MM.1S (cell line): ENCODE data around the gene KDM4C.

Source experiments
- DNase-seq: peaks from one replicate; pipeline ENCODE4 v3.0.0-alpha.2; 2015
- H2AFZ ChIP-seq: fragments of 300-600 bp; sonication (generic); 2 replicates; pipeline ENCODE4 v1.6.0; 2016; ENCODE audit warnings: antibody characterized with exemption, low read length
- H3F3A ChIP-seq: fragments of 300-600 bp; sonication (generic); 2 replicates; pipeline ENCODE4 v1.6.1; 2016; ENCODE audit warnings: mild to moderate bottlenecking, antibody characterized with exemption, low read length, moderate library complexity, mixed read lengths; ENCODE audit not compliant: insufficient read depth
- H3K27ac ChIP-seq: fragments of 300-600 bp; sonication (generic); 2 replicates; pipeline ENCODE4 v1.5.1; 2016; ENCODE audit warnings: mild to moderate bottlenecking, low read length
- H3K27me3 ChIP-seq: fragments of 300-600 bp; sonication (generic); replicated peaks from 2 replicates; pipeline ENCODE4 v1.6.0; 2016; ENCODE audit warnings: low read length; ENCODE audit not compliant: insufficient read depth
- H3K36me3 ChIP-seq: fragments of 300-600 bp; sonication (generic); replicated peaks from 2 replicates; pipeline ENCODE4 v1.6.1; 2016; ENCODE audit warnings: mild to moderate bottlenecking, low read length, mixed read lengths; ENCODE audit not compliant: insufficient read depth
- H3K4me1 ChIP-seq: fragments of 300-600 bp; sonication (generic); 2 replicates; pipeline ENCODE4 v1.6.1; 2016; ENCODE audit warnings: low read length, mixed read lengths
- H3K4me2 ChIP-seq: fragments of 300-600 bp; sonication (generic); 2 replicates; pipeline ENCODE4 v1.6.0; 2016; ENCODE audit warnings: low read depth, low read length
- H3K4me3 ChIP-seq: fragments of 300-600 bp; sonication (generic); 2 replicates; pipeline ENCODE4 v1.5.1; 2016; ENCODE audit warnings: low read length, mixed read lengths
- H3K79me2 ChIP-seq: fragments of 300-600 bp; sonication (generic); 2 replicates; pipeline ENCODE4 v1.6.1; 2016; ENCODE audit warnings: mixed run types, low read length, mixed read lengths
- H3K9ac ChIP-seq: fragments of 300-600 bp; sonication (generic); 2 replicates; pipeline ENCODE4 v1.6.1; 2016; ENCODE audit warnings: low read length, mixed read lengths
- H3K9me2 ChIP-seq: fragments of 300-600 bp; sonication (generic); replicated peaks from 2 replicates; pipeline ENCODE4 v1.6.1; 2016; ENCODE audit warnings: mild to moderate bottlenecking, low read length, mixed read lengths; ENCODE audit not compliant: insufficient read depth
- H3K9me3 ChIP-seq: fragments of 300-600 bp; sonication (generic); replicated peaks from 2 replicates; pipeline ENCODE4 v1.6.1; 2016; ENCODE audit warnings: mild to moderate bottlenecking, low read length, mixed read lengths; ENCODE audit not compliant: insufficient read depth
- H4K20me1 ChIP-seq: fragments of 300-600 bp; sonication (generic); 2 replicates; pipeline ENCODE4 v1.6.1; 2016; ENCODE audit warnings: mild to moderate bottlenecking, low read length, moderate library complexity, mixed read lengths; ENCODE audit not compliant: insufficient read depth
- CTCF ChIP-seq: fragments of 300-600 bp; sonication (generic); IDR thresholded peaks from 2 replicates; pipeline ENCODE4 v1.5.1; 2016; ENCODE audit warnings: antibody characterized with exemption, low read length, mixed read lengths
- EZH2 ChIP-seq: fragments of 300-600 bp; sonication (generic); optimal IDR thresholded peaks from 2 replicates; pipeline ENCODE3; 2017; ENCODE audit warnings: low read depth, mild to moderate bottlenecking, antibody characterized with exemption, low read length, mixed read lengths
- EZH2phosphoT487 ChIP-seq: fragments of 300-600 bp; sonication (generic); IDR thresholded peaks from 2 replicates; pipeline ENCODE4 v1.6.1; 2018; ENCODE audit warnings: antibody characterized with exemption, low read length

KDM4C gene

DNA sequence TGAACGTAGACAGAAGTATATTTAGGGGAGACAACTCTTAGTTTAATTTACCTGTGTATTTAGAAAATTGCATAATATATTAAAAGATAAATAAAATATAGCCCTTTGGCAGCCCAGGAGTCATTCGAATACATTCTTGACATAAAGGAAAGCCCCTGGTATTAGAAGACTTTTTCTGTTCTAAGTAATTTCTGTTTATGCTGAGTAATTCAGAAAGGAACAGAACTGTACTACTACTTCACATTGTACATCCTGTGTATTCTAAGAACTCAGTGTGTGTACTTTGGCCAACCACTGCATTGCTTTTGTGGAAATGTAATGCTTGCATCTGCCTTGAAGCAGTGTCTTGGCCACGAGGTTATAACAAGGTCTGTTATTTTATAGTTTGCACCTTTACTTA lies 136.4 kb downstream of the KDM4C start:
- H3K4me2 ChIP-seq = no peak overlapping the region
- H3K4me1 ChIP-seq = no peaks in the 10 kb centered on the region
- H3K4me3 ChIP-seq = no peak overlapping the region
- H3K9ac ChIP-seq = no peak overlapping the region
- H2AFZ ChIP-seq = no peak overlapping the region
- H3K79me2 ChIP-seq = no peaks in the 10 kb centered on the region
- no peaks in the 10 kb centered on the region for H3K27me3 ChIP-seq
- no peak for DNase-seq
- H3K9me2 ChIP-seq = no peaks in the 10 kb centered on the region
- H3K27ac ChIP-seq = no peak overlapping the region
- no peaks in the 10 kb centered on the region; the same call in 1 of the 2 replicates for H3K36me3 ChIP-seq
- no peaks in the 10 kb centered on the region for H3K9me3 ChIP-seq
- H4K20me1 ChIP-seq = no peaks in the 10 kb centered on the region
- TF ChIP-seq EZH2 (no peak), EZH2phosphoT487 (no peak), CTCF (no peak)
- H3F3A ChIP-seq = no peaks in the 10 kb centered on the region; the same call in 1 of the 2 replicates

GRCh38 chr9:6895754-6896153 lies 138.0 kb downstream of the KDM4C start:
- Histone ChIP-seq H3K36me3 (no peaks in the 10 kb centered on the region; the same call in 1 of the 2 replicates), H3K4me1 (no peaks in the 10 kb centered on the region), H3K27me3 (no peaks in the 10 kb centered on the region), H3K27ac (no peak overlapping the region), H3K4me2 (no peak overlapping the region), H3K9me3 (no peaks in the 10 kb centered on the region), H2AFZ (no peak overlapping the region), H3F3A (no peaks in the 10 kb centered on the region; the same call in 1 of the 2 replicates), H4K20me1 (no peaks in the 10 kb centered on the region), H3K9me2 (no peaks in the 10 kb centered on the region), H3K9ac (no peak overlapping the region), H3K4me3 (no peak overlapping the region), H3K79me2 (no peaks in the 10 kb centered on the region)
- DNase-seq = no peak
- TF ChIP-seq CTCF = no peak
- no peak for TF ChIP-seq EZH2phosphoT487
- no peak for TF ChIP-seq EZH2

DNA sequence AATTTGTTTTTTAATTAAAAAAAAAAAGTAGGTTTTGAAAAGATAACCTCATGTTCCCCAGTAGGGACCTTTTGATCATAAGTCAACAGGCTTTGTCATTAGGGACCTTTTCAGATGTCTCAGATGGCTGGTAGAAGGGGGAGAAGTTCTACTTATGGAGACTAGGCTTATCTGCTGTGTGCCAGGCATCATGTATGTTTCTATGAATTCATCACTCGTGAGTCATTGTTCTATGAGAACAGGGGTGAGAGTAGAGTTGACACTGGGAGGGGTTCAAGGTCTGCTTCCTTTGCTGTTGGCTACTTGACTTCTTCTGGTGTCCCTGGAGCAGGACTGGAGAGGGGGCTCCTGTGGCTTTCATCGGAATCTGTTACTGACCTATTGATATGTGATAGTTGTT lies 138.8 kb downstream of the KDM4C start:
- Histone ChIP-seq H3K27me3 (no peaks in the 10 kb centered on the region), H3K4me2 (no peak overlapping the region), H3K4me1 (no peaks in the 10 kb centered on the region), H3F3A (no peaks in the 10 kb centered on the region; the same call in 1 of the 2 replicates), H3K9ac (no peak overlapping the region), H3K9me2 (no peaks in the 10 kb centered on the region), H3K4me3 (no peak overlapping the region), H3K79me2 (no peaks in the 10 kb centered on the region), H3K36me3 (no peaks in the 10 kb centered on the region; the same call in 1 of the 2 replicates), H3K27ac (no peak overlapping the region), H3K9me3 (no peaks in the 10 kb centered on the region), H4K20me1 (no peaks in the 10 kb centered on the region), H2AFZ (no peak overlapping the region)
- DNase-seq = no peak
- TF ChIP-seq EZH2phosphoT487 = no peak
- no peak for TF ChIP-seq CTCF
- TF ChIP-seq EZH2 = no peak
